ENCODE results near the gene MYO1E. TPM values are rescaled to one million over a fixed set of nuclear protein-coding genes. Genes with fewer than 3 reads are reported as not detected.

The MYO1E gene
- polyA plus RNA-seq, 1 donor from 2014 or later: 0.38 TPM

DNA sequence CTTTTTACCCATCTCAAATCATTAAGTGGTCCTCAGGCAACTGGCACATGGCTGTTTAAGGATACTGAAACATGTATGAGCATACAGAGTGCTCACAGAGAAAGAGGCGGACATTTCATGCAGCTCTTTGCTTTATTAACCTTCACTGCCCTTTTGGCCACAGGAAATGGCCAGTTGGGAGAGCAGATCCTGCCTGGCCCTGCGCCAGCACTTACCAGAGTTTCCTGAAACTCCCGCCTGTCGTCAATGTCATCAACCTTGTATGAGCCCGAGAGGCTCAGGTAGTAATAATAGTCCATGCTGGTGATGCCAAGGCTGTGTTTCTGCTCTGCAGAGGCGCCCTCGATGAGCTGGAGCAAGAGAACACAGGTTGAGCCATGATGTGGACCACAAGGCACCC lies 148.2 kb downstream of the MYO1E start:
- Histone ChIP-seq H3K27ac (ENCODE audit: low read length) (no peak overlapping the region), H3K9me2 (ENCODE audit: insufficient read depth, low read length) (no peaks in the 10 kb centered on the region), H3K27me3 (ENCODE audit: insufficient read depth, low read depth, low read length) (no peaks in the 10 kb centered on the region), H3K4me3 (ENCODE audit: low read length) (no peak overlapping the region), H3K9ac (ENCODE audit: low read length) (no peak overlapping the region), H4K20me1 (ENCODE audit: insufficient read depth) (no peaks in the 10 kb centered on the region), H3K36me3 (ENCODE audit: insufficient read depth, low read length) (no peaks in the 10 kb centered on the region), H2AFZ (ENCODE audit: low read depth, low read length) (no peak overlapping the region), H3K9me3 (ENCODE audit: low read length) (no peaks in the 10 kb centered on the region), H3K79me2 (replicated peaks; ENCODE audit: insufficient read depth, low read length) (no peaks in the 10 kb centered on the region), H3K4me2 (ENCODE audit: low read length) (no peak overlapping the region), H3F3A (ENCODE audit: insufficient read depth, low read length, poor library complexity, severe bottlenecking) (no peaks in the 10 kb centered on the region)
- no peak for TF ChIP-seq CTCF (IDR thresholded peaks at IDR 0.05; ENCODE audit: poor library complexity, severe bottlenecking)
- no peak for TF ChIP-seq POLR2AphosphoS5 (IDR thresholded peaks at IDR 0.05)
- TF ChIP-seq REST (IDR thresholded peaks at IDR 0.05; ENCODE audit: borderline replicate concordance): no peak

DNA sequence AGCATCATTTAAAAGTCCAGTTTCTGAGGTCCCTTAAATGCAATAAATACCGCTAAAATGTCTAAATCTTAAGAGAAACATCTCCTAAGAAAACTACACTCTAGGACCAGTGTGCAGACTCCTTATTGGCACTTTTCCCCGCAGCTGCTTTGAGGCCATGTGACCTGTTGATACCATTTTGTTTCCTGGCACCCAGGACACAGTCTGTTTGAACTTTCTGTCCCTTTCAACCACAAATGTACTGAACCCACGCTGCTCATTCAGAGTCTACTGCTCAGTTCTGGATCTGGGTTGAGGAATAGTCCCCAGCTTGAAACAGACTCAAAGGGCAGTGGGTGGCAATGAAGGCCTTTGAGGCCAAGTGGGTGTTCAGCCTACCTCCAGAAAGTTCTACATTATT lies 148.9 kb downstream of the MYO1E start:
- Histone ChIP-seq H3K36me3 (ENCODE audit: insufficient read depth, low read length) (no peaks in the 10 kb centered on the region), H3K9ac (ENCODE audit: low read length) (no peak overlapping the region), H2AFZ (ENCODE audit: low read depth, low read length) (no peak overlapping the region), H3K27ac (ENCODE audit: low read length) (no peak overlapping the region), H3K9me2 (ENCODE audit: insufficient read depth, low read length) (no peaks in the 10 kb centered on the region), H3F3A (ENCODE audit: insufficient read depth, low read length, poor library complexity, severe bottlenecking) (no peaks in the 10 kb centered on the region), H4K20me1 (ENCODE audit: insufficient read depth) (no peaks in the 10 kb centered on the region), H3K79me2 (replicated peaks; ENCODE audit: insufficient read depth, low read length) (no peaks in the 10 kb centered on the region), H3K9me3 (ENCODE audit: low read length) (no peaks in the 10 kb centered on the region), H3K4me2 (ENCODE audit: low read length) (no peak overlapping the region), H3K4me3 (ENCODE audit: low read length) (no peak overlapping the region), H3K27me3 (ENCODE audit: insufficient read depth, low read depth, low read length) (no peaks in the 10 kb centered on the region)
- TF ChIP-seq EZH2 (IDR thresholded peaks at IDR 0.05; ENCODE audit: borderline replicate concordance, insufficient read depth, low read length, poor library complexity, severe bottlenecking) (no peak), EP300 (conservative IDR thresholded peaks at IDR 0.05; ENCODE audit: poor library complexity, severe bottlenecking) (no peak), POLR2AphosphoS5 (IDR thresholded peaks at IDR 0.05) (no peak), MXI1 (conservative IDR thresholded peaks at IDR 0.05; ENCODE audit: poor library complexity, severe bottlenecking) (no peak), REST (IDR thresholded peaks at IDR 0.05; ENCODE audit: borderline replicate concordance) (no peak), RAD21 (conservative IDR thresholded peaks at IDR 0.05) (no peak), SMC3 (conservative IDR thresholded peaks at IDR 0.05; ENCODE audit: poor library complexity) (no peak), TAF1 (IDR thresholded peaks at IDR 0.05; ENCODE audit: low read depth) (no peak), CTCF (IDR thresholded peaks at IDR 0.05; ENCODE audit: poor library complexity, severe bottlenecking) (no peak)
